Hematopoietic multipotent progenitor cell treated with erythropoietin and hydrocortisone succinate and interleukin-3 and kit ligand, for 17 days (in vitro differentiated cells): ENCODE measurements around the gene C17orf100.
"Not testable (repeated sequence)": the region's sequence is repeated elsewhere in the genome, so short reads cannot be mapped to it uniquely, and the experiment has no call there.

Experiments
- DNase-seq: peaks from one replicate; pipeline ENCODE4 v3.0.0-alpha.2; 2015; ENCODE audit warnings: low spot score

C17orf100 gene

GRCh38 chr17:6641247-6641863 is 10.2 kb upstream of the C17orf100 start:
- DNase-seq = peak; percentile 15

- DNase-seq = no peak
Measured at GRCh38 chr17:6642592-6642991, 9.0 kb upstream of the C17orf100 start.

DNA sequence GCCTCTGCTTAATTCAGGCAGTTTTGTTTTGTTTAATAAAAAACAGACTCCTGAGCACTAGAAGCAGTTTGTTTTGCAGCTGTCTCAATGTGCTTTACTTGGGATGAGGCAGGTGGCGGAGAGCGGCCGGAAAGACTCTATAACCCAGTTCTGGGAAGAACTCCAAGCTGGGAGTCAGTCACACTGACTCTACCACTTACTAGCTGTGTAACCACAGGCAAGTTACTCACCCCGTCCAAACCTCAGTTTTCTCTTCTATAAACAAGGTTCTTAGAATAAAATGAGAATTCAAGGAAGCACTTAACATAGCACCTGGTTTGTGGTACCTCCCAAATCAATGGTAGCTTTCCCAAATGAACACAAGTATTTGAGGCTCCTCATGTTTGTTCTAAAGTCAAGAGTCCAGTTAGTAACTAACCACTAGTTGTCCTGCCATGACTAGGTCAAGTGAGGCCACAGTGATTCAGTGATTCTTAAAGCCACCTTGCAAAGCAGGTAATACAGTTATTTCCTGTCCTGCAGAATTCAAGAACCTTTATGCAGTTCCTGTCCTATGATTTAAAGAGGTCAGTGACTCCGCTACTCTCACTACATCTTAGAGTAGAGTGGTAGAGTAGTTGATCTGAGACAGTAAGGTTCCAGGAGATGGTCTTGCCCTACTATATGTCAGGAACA is 8.0 kb upstream of the C17orf100 start:
- DNase-seq = no peak

GRCh38 chr17:6648181-6648580 is 3.4 kb upstream of the C17orf100 start:
- DNase-seq = peak; percentile 35

- no peak for DNase-seq
Measured at GRCh38 chr17:6651919-6652452, 424 bp downstream of the C17orf100 start.

- DNase-seq = no peak
Measured at GRCh38 chr17:6654841-6655731, 3.5 kb downstream of the C17orf100 start.

DNA sequence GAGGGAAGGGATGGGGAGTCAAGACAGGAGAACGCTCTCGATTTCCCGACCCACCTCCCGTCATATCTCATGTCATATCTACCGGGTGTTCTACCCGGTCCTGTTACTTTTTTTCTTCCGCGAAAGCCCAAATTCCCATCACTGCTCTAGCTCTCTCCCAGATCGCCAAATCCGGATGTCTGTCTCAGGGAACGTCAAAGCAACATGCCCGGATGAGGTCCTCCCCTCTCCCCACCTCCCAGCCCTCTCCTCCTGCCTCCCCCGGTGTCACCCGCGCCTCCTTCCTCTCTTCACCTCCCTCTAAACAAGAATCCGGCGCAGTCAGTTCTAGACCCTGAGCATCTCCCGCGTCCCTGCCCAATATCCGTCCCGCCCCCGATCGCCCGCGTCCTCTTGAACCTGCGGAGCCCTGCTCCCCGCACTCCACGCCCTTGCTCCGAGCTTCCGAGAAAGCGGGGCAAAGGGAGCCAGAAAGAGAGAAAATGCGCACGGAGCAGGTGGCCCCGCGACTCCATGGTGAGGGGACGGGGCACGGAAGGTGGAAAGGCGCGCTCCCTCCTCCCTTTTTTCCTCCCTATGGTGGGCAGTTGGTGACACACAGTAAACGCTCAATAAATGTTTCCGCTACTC is 4.3 kb downstream of the C17orf100 start:
- DNase-seq = not testable (repeated sequence)

GRCh38 chr17:6656797-6657632 is 5.5 kb downstream of the C17orf100 start:
- DNase-seq = not testable (repeated sequence)

DNA sequence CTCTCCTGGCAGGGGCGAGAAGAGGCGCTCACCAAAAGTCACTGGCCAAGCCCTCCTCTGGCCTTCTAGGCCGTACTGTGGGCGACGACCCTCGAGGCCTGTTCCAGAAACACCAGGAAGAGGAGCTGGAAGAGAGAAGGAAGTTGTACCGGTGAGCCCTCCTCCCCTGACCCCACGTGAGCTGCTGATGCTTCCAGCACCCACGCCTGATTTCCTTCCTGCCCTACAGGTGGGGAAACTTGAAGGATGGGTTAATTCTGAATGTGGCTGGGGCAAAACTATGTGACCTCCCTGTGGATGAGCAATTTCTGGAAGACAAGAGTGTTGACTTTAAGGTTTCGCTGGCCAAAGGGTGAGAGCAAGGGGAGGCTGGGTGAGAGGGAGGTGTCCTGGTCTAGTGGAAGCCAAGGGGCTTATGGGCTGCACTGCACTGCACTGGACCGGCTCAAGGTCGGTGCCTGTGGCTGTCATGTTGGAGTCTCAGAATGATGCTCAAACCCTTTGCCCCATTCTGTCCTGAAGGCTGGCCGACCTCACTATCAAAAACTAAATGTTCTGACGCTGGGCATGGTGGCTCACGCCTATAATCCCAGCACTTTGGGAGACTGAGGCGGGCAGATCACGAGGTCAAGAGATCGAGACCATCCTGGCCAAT is 6.2 kb downstream of the C17orf100 start:
- no peak for DNase-seq

DNA sequence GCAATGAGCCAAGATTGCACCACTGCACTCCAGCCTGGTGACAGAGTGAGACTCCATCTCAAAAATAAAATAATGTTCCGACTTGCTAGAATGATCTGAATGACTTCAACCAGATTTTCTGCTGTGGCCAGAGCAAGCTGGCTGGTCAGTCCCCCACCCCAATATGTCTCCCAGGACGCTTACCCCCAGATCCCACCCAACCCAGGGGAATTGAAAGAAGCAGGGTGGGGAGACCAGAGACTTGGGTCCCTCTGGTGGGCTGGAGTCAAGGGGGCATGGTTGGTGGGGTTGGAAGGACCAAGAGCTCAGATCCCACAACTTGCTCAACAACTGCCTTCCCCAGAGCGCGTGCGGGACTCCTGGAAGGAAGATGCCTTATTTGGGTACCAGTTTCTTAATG is 6.8 kb downstream of the C17orf100 start:
- not testable (repeated sequence) for DNase-seq

GRCh38 chr17:6660101-6660500 is 8.5 kb downstream of the C17orf100 start:
- DNase-seq = no peak

- DNase-seq = no peak
Measured at GRCh38 chr17:6660805-6661463, 9.4 kb downstream of the C17orf100 start.

- no peak for DNase-seq
Measured at GRCh38 chr17:6661464-6661848, 9.9 kb downstream of the C17orf100 start.

DNA sequence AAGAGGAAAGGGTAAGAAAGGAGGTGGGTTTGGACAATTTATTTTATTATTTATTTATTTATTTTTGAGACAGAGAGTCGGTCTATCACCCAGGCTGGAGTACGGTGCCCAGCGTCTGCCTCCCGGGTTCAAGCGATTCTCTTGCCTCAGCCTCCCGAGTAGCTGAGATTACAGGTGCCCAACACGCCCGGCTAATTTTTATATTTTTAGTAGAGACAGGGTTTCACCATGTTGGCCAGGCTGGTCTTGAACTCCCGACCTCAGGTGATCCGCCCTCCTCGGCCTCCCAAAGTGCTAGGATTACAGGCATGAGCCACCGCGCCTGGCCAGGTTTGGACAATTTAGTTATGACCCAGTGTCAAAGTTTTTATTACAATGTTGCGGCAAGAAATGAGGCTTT is 11.6 kb downstream of the C17orf100 start:
- DNase-seq = not testable (repeated sequence)

- peak; percentile 71 for DNase-seq
Measured at GRCh38 chr17:6666077-6666521, 14.5 kb downstream of the C17orf100 start.

DNA sequence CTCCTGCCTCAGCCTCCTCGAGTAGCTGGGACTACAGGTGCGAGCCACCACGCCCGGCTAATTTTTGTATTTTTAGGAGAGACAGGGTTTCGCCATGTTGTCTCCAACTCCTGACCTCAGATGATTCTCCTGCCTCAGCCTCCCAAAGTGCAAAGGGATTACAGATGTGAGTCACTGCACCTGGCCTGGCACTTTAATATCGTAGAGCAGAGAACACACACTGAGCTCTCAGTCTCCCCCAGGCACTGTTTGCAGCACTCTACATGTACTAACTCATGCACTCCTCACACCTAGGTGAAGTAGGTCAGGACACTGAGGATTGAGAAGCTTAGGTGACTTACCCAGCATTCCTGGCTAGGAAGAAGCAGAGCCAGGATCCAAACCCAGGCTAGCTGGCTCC is 15.0 kb downstream of the C17orf100 start:
- DNase-seq = no peak

GRCh38 chr17:6667516-6667915 is 16.0 kb downstream of the C17orf100 start:
- DNase-seq = no peak

- no peak for DNase-seq
Measured at GRCh38 chr17:6668219-6668618, 16.7 kb downstream of the C17orf100 start.

DNA sequence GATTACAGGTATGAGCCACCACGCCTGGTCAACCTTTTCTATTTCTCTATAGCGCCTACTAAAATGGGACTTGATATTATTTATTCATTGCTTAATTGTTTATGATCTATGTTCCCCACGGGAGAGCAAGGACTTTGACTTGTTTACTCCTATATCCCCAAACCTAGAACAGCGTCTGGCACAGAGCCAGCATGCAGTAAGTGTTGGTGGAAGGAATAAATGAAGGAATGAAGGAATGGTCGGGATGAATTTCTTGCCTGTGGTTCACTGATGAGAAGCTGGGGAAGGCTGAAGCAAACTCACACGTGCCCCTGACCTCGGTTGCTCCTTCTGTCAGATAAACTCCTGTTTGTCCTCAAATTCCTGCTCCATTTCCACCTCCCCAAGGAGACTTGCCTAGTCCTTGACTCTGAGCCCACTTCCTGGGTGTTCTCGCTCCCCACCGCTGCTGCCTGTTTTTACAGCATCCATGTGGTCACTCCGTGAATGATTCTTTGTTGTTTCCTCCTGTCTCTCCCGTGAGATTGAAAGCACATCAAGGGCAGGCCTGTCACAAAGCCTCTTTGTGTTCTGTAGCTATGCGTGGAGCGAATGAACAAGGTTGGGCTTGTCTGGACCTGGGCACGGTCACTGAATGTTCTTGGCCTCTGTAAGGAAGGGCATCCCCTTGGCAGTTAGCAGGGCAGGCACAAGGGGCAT is 17.3 kb downstream of the C17orf100 start:
- DNase-seq = no peak
